Measurements from ENCODE around the gene SKA2. TPM values are rescaled to one million over a fixed set of nuclear protein-coding genes. Genes with fewer than 3 reads are reported as not detected.

Gene SKA2
- polyA plus RNA-seq (2012; ENCODE audit: insufficient read depth, insufficient read length, low read depth), result 45.3 TPM

- Histone ChIP-seq H3K9me3 (no peaks in the 10 kb centered on the region), H3K27me3 (no peaks in the 10 kb centered on the region), H3K4me3 (ENCODE audit: low read depth, low read length) (peak within 1 kb of the TSS; percentile 90), H3K36me3 (peaks cover 2% of the 10 kb centered on the region; the same call in 1 of the 2 replicates), H3K4me1 (no peaks in the 10 kb centered on the region; the same call in 1 of the 2 replicates)
- no peak for TF ChIP-seq CTCF (IDR thresholded peaks at IDR 0.05; ENCODE audit: low read depth, low read length)
- DNase-seq, result peak; percentile 98
These were observed at the start of gene SKA2 for GRCh38 chr17:59154721-59155438. TSS of gene SKA2 (minus strand) at chr17:59155186. CDS start at chr17:59155163, 23 bp downstream.

GRCh38 chr17:59202320-59202719 lies 47.3 kb upstream of the SKA2 start:
- no peaks in the 10 kb centered on the region for H3K9me3 ChIP-seq
- H3K36me3 ChIP-seq, result peaks cover 47% of the 10 kb centered on the region
- TF ChIP-seq CTCF (IDR thresholded peaks at IDR 0.05; ENCODE audit: low read depth, low read length), result no peak
- no peaks in the 10 kb centered on the region for H3K4me1 ChIP-seq
- DNase-seq, result no peak
- no peak overlapping the region for H3K4me3 ChIP-seq (ENCODE audit: low read depth, low read length)
- H3K27me3 ChIP-seq, result no peaks in the 10 kb centered on the region

- no peak for DNase-seq
- Histone ChIP-seq H3K4me3 (ENCODE audit: low read depth, low read length) (no peak overlapping the region), H3K36me3 (peaks cover 67% of the 10 kb centered on the region), H3K27me3 (no peaks in the 10 kb centered on the region), H3K9me3 (no peaks in the 10 kb centered on the region), H3K4me1 (no peaks in the 10 kb centered on the region)
- no peak for TF ChIP-seq CTCF (IDR thresholded peaks at IDR 0.05; ENCODE audit: low read depth, low read length)
These were observed 44.4 kb upstream of the SKA2 start for GRCh38 chr17:59199398-59199797.

- no peaks in the 10 kb centered on the region for H3K9me3 ChIP-seq
- H3K27me3 ChIP-seq, result no peaks in the 10 kb centered on the region
- no peaks in the 10 kb centered on the region for H3K4me1 ChIP-seq
- no peak for DNase-seq
- peaks cover 59% of the 10 kb centered on the region for H3K36me3 ChIP-seq
- no peak overlapping the region for H3K4me3 ChIP-seq (ENCODE audit: low read depth, low read length)
- TF ChIP-seq CTCF (IDR thresholded peaks at IDR 0.05; ENCODE audit: low read depth, low read length), result no peak
These were observed 38.4 kb upstream of the SKA2 start for GRCh38 chr17:59193336-59193862.

GRCh38 chr17:59190806-59191205 lies 35.8 kb upstream of the SKA2 start:
- no peak for DNase-seq
- no peak for TF ChIP-seq CTCF (IDR thresholded peaks at IDR 0.05; ENCODE audit: low read depth, low read length)
- H3K4me3 ChIP-seq (ENCODE audit: low read depth, low read length), result no peak overlapping the region
- peaks cover 55% of the 10 kb centered on the region for H3K36me3 ChIP-seq
- H3K9me3 ChIP-seq, result no peaks in the 10 kb centered on the region
- no peaks in the 10 kb centered on the region for H3K27me3 ChIP-seq
- H3K4me1 ChIP-seq, result no peaks in the 10 kb centered on the region

GRCh38 chr17:59186850-59187249 lies 31.9 kb upstream of the SKA2 start:
- no peak for TF ChIP-seq CTCF (IDR thresholded peaks at IDR 0.05; ENCODE audit: low read depth, low read length)
- no peak for DNase-seq
- H3K9me3 ChIP-seq, result no peaks in the 10 kb centered on the region
- H3K4me3 ChIP-seq (ENCODE audit: low read depth, low read length), result no peak overlapping the region
- peaks cover 27% of the 10 kb centered on the region for H3K36me3 ChIP-seq
- no peaks in the 10 kb centered on the region for H3K4me1 ChIP-seq
- no peaks in the 10 kb centered on the region for H3K27me3 ChIP-seq
